GM19043 (cell line): ENCODE data around the gene PPARD.

Experiments
- ATAC-seq: cut with Tn5 transposase; IDR thresholded peaks from one replicate; pipeline ENCODE4 v1.9.1; 2021; ENCODE audit warnings: low read depth; ENCODE audit not compliant: unreplicated experiment

The PPARD gene

GRCh38 chr6:35402136-35402855 is 59.9 kb downstream of the PPARD start:
- ATAC-seq, result no peak

DNA sequence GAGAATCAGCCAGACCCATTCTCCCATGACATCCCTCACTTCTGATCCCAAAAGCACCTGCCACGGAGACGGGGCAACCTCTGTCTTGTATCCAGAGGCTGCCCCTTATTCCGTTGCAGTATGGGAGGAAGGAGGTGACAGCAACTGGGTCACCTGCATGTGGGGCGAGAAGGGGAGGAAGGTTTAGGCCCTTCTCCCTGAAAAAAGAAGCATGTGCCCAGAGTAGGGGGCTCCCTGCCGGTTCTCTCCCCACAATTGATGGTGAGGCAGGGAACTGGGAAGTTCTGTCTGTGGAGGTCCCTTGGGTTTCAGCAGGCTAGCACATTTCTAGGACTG is 60.5 kb downstream of the PPARD start:
- ATAC-seq, result no peak

- ATAC-seq, result no peak
Observed at GRCh38 chr6:35403544-35404442, 61.4 kb downstream of the PPARD start.

GRCh38 chr6:35406711-35407485 is 64.5 kb downstream of the PPARD start:
- ATAC-seq, result no peak

GRCh38 chr6:35409245-35409644 is 66.9 kb downstream of the PPARD start:
- no peak for ATAC-seq

DNA sequence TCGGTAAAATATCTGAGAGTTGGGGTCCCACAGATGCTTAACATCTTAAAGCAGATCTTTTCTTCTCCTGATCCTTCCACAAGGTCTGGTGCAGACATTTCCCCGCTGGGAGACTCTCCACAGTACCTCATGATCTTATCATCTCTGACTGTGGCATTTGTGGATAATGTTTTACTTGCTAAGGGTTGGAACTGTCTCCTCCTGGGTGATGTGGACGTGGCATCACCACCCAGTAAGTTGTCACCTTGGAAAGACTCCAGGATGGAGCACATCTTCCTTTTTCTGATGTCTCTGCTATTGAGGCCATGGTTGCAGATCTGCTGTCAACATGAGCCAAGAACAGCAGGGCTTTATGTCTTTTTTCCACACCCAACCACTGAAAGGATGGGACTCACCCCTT is 67.8 kb downstream of the PPARD start:
- ATAC-seq, result no peak

DNA sequence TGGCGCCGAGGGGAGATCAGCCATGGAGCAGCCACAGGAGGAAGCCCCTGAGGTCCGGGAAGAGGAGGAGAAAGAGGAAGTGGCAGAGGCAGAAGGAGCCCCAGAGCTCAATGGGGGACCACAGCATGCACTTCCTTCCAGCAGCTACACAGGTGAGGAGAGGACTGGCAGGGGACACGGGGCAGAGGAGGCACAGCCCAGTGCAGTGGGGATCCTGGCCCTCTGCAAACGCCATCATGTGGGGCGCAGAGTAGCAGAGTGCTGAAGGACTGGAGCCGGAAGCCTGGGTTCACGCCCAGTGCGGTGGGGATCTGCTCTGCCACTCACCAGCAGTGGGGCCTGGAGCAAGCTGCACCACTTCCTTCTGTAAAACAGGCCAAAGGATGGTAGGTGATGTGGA is 68.7 kb downstream of the PPARD start:
- no peak for ATAC-seq

DNA sequence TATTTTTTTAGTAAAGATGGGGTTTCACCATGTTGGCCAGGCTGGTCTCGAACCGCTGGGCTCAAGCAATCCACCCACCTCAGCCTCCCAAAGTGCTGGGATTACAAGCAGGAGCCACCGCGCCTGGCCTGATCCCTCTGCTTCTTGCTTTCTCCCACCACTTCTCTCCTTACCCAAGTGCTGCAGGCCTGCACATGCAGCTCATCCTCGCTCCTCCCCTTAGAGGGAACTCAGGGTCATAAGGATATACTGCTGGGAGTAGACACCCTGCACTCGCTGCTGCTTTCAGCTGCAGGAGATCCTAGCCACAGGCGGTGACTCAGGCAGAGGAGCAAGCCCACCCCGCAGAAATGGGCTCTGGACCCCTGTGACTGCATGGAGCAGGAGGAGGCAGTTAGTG is 69.7 kb downstream of the PPARD start:
- ATAC-seq, result no peak

GRCh38 chr6:35413911-35414310 is 71.6 kb downstream of the PPARD start:
- no peak for ATAC-seq

DNA sequence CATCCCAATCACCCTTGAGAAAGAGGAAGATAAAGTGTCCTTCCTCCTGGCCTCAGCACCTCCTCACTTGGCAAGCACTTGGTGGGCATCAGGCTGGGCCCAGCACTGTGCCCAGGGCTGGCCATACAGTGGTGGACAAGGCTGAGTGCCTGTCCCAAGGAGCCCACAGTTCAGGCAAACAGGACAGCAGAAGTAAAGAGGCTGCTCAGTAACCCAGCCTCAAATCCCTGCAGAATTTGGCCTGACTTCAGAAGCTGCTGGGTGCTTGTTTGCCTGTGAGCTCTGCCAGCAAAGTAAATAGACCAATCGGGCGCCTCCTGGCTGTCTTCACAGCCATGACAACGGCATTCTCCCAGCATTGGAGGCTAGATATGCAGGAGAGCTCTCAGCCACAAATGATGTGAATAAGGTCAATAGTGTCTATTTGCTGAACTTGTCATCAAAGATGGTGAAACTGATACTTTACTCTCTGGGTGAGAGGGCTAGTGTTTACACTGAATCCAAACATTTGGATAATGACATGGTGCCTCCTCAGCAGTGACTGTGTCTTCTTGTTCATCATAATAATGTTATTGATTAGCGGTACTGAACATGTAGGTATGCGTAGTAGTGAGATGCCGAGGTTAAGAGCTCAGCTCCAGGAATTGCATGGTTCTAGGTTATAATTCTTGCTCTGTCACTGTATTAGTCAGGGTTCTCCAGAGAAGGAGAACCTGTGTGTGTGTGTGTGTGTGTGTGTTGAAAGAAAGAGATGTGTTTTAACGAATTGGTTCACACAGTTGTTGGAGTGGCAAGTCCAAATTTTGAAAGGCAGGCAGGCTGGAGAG is 72.9 kb downstream of the PPARD start:
- ATAC-seq, result no peak

DNA sequence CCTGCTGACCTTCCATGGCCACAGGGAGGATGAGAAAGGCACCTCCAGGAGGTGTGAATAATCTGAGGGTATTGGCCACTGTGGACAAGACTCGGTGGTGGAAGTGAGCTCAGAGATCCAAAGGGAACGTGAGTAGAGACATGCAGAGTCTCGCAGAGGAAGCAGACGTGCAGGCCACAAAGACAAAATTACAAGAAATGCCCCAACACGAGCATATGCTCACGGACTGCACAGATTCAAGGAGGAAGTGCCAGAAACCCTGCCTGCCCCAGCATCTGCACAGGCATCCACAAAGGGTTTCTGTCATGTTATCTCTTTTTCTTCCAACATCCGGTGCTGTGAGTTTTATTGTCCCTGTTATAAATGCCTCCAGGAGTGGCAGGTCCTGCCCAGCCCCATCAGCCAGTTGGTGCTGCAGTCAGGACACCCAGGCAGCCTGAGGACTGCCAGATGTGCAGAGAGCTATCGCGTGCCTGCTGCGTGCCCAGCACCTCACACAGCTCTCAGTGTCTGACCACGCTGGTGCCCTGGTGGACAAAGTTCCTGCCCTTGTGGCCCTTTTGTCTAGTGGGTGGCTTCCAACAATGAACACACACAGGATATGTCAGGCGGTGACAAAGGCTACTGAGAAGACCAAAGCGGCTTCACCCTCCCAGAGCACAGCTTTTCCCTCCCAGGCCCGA is 75.8 kb downstream of the PPARD start:
- ATAC-seq, result no peak

- ATAC-seq, result no peak
Observed at GRCh38 chr6:35419417-35419816, 77.1 kb downstream of the PPARD start.

DNA sequence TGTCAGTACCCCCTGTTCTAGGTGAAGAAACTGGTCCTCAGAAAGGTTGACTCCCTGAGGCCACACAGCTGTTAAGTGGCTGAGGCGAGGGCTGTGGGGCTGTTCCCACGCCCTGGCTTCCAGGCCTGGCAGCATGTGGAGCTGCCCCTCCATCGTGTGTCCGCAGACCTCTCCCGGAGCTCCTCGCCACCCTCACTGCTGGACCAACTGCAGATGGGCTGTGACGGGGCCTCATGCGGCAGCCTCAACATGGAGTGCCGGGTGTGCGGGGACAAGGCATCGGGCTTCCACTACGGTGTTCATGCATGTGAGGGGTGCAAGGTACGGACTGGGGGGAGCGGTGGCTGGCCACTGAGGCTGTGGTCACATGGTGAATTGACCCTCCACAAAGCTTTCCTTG is 77.6 kb downstream of the PPARD start:
- no peak for ATAC-seq

DNA sequence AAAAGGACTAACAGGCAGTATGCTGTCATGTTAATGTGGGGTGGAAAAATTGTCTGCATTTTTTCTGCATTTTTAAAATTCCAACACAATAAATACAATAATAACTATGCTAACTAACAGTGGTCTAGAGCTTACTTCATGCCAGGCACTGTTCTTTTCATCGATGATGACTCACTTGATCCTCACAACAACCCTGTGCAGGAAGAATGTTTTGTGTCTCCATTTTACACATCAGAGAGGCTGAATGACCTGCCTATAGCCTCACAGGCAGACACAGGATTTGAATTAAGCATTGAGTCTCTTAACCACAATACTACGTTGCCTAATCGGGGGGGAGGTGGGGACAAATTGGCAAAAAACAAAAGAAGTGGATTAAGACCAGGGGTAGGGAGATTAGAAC is 82.9 kb downstream of the PPARD start:
- ATAC-seq, result no peak

- no peak for ATAC-seq
Observed at GRCh38 chr6:35426074-35426473, 83.7 kb downstream of the PPARD start.

DNA sequence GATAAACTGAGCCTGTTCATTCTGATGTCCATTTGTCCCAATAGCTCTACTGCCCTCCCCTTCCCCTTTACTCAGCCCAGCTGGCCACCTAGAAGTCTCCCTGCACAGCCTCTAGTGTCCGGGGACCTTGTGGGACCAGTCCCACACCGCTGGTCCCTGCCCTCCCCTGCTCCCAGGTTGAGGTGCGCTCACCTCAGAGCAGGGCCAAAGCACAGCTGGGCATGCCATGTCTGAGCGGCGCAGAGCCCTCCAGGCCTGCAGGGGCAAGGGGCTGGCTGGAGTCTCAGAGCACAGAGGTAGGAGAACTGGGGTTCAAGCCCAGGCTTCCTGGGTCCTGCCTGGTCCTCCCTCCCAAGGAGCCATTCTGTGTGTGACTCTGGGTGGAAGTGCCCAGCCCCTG is 85.1 kb downstream of the PPARD start:
- no peak for ATAC-seq

GRCh38 chr6:35427851-35428321 is 85.5 kb downstream of the PPARD start:
- ATAC-seq, result no peak

DNA sequence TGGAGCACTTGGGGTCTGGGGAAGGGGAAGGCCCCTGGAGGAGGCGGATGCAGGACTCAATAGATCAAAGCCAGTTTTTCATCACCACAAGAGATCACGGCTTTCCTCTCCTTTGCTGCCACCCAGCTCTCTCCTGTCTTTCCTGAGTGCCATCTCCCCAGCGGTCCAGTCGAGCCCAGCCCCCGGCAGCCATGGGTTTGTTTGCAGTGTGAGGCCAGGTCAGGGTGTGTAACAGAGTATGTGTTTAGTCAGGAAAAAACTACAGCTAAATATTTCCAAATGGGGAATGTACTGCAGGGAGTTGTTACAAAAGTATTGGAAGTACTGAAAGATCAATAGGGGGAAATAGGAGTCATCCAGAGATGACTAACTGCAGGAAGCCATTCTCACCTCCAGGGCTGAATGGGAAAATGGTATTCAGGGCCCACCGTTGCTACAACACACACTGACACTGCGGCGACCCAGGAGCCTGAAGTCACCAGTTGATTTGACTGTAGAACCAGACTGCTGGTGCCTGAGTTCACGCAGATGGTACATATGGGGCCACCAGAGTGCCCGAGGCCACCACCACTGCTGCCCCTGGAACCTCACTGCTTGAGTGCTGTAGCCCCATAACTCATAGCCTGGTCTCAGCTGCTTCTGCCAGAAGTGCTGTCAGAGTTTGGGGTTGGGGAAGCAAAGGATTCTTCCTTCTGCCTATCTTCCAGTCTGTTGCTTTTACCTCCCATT is 86.2 kb downstream of the PPARD start:
- no peak for ATAC-seq

GRCh38 chr6:35429463-35429862 is 87.1 kb downstream of the PPARD start:
- ATAC-seq, result no peak
